ENCODE measurements around the gene SIGMAR1.
A peak's percentile ranks its signal among the peaks of the same experiment; 100 is the strongest.

SIGMAR1 gene

GRCh38 chr9:34662526-34663302, 25.1 kb upstream of the SIGMAR1 start, which contains the start of gene CCL27:
TSS of gene CCL27 (minus strand) at chr9:34662657. CDS start at chr9:34662633, 24 bp downstream.
- TF ChIP-seq EZH2 (optimal IDR thresholded peaks at IDR 0.05; ENCODE audit: low read depth, low read length) (no peak), CTCF (IDR thresholded peaks at IDR 0.05; ENCODE audit: low read length) (no peak), EZH2phosphoT487 (IDR thresholded peaks at IDR 0.05; ENCODE audit: low read length) (no peak)
- Histone ChIP-seq H3K4me2 (ENCODE audit: low read depth, low read length) (no peak within 1 kb of the TSS), H3K36me3 (replicated peaks; ENCODE audit: insufficient read depth, low read length) (no peaks in the 10 kb centered on the region), H3K27ac (ENCODE audit: low read length) (no peak within 1 kb of the TSS), H4K20me1 (ENCODE audit: insufficient read depth, low read length) (no peaks in the 10 kb centered on the region), H3K9me3 (replicated peaks; ENCODE audit: insufficient read depth, low read length) (no peaks in the 10 kb centered on the region), H3K4me3 (ENCODE audit: low read length) (no peak within 1 kb of the TSS), H3F3A (ENCODE audit: insufficient read depth, low read length) (peaks cover 17% of the 10 kb centered on the region), H2AFZ (ENCODE audit: low read length) (no peak within 1 kb of the TSS), H3K9me2 (replicated peaks; ENCODE audit: insufficient read depth, low read length) (no peaks in the 10 kb centered on the region), H3K4me1 (ENCODE audit: low read length) (peaks cover 9% of the 10 kb centered on the region; the same call in 1 of the 2 replicates), H3K9ac (ENCODE audit: low read length) (no peak within 1 kb of the TSS), H3K79me2 (ENCODE audit: low read length) (no peaks in the 10 kb centered on the region), H3K27me3 (replicated peaks; ENCODE audit: insufficient read depth, low read length) (no peaks in the 10 kb centered on the region)
- DNase-seq, result no peak

- H3K4me2 ChIP-seq (ENCODE audit: low read depth, low read length), result no peak overlapping the region
- H3K27ac ChIP-seq (ENCODE audit: low read length), result no peak overlapping the region
- H3K9ac ChIP-seq (ENCODE audit: low read length), result no peak overlapping the region
- H4K20me1 ChIP-seq (ENCODE audit: insufficient read depth, low read length), result no peaks in the 10 kb centered on the region
- H3K9me2 ChIP-seq (replicated peaks; ENCODE audit: insufficient read depth, low read length), result no peaks in the 10 kb centered on the region
- no peak for TF ChIP-seq EZH2phosphoT487 (IDR thresholded peaks at IDR 0.05; ENCODE audit: low read length)
- TF ChIP-seq CTCF (IDR thresholded peaks at IDR 0.05; ENCODE audit: low read length), result no peak
- TF ChIP-seq EZH2 (optimal IDR thresholded peaks at IDR 0.05; ENCODE audit: low read depth, low read length), result no peak
- H3K79me2 ChIP-seq (ENCODE audit: low read length), result no peaks in the 10 kb centered on the region
- peaks cover 4% of the 10 kb centered on the region for H3F3A ChIP-seq (ENCODE audit: insufficient read depth, low read length)
- H3K4me3 ChIP-seq (ENCODE audit: low read length), result no peak overlapping the region
- no peaks in the 10 kb centered on the region for H3K27me3 ChIP-seq (replicated peaks; ENCODE audit: insufficient read depth, low read length)
- H2AFZ ChIP-seq (ENCODE audit: low read length), result no peak overlapping the region
- peaks cover 4% of the 10 kb centered on the region; the same call in 1 of the 2 replicates for H3K4me1 ChIP-seq (ENCODE audit: low read length)
- no peaks in the 10 kb centered on the region for H3K36me3 ChIP-seq (replicated peaks; ENCODE audit: insufficient read depth, low read length)
- H3K9me3 ChIP-seq (replicated peaks; ENCODE audit: insufficient read depth, low read length), result no peaks in the 10 kb centered on the region
- DNase-seq, result peak; percentile 7
These were observed 22.1 kb upstream of the SIGMAR1 start for GRCh38 chr9:34659592-34660253.

- Histone ChIP-seq H3K9ac (ENCODE audit: low read length) (no peak overlapping the region), H3F3A (ENCODE audit: insufficient read depth, low read length) (no peaks in the 10 kb centered on the region), H3K9me2 (replicated peaks; ENCODE audit: insufficient read depth, low read length) (no peaks in the 10 kb centered on the region), H4K20me1 (ENCODE audit: insufficient read depth, low read length) (no peaks in the 10 kb centered on the region), H3K79me2 (ENCODE audit: low read length) (no peaks in the 10 kb centered on the region), H3K4me2 (ENCODE audit: low read depth, low read length) (no peak overlapping the region), H3K36me3 (replicated peaks; ENCODE audit: insufficient read depth, low read length) (no peaks in the 10 kb centered on the region), H3K4me1 (ENCODE audit: low read length) (no peaks in the 10 kb centered on the region), H3K27me3 (replicated peaks; ENCODE audit: insufficient read depth, low read length) (no peaks in the 10 kb centered on the region), H3K9me3 (replicated peaks; ENCODE audit: insufficient read depth, low read length) (no peaks in the 10 kb centered on the region), H3K4me3 (ENCODE audit: low read length) (no peak overlapping the region), H3K27ac (ENCODE audit: low read length) (no peak overlapping the region), H2AFZ (ENCODE audit: low read length) (no peak overlapping the region)
- TF ChIP-seq CTCF (IDR thresholded peaks at IDR 0.05; ENCODE audit: low read length), result no peak
- no peak for TF ChIP-seq EZH2phosphoT487 (IDR thresholded peaks at IDR 0.05; ENCODE audit: low read length)
- TF ChIP-seq EZH2 (optimal IDR thresholded peaks at IDR 0.05; ENCODE audit: low read depth, low read length), result no peak
- no peak for DNase-seq
These were observed 20.9 kb upstream of the SIGMAR1 start for GRCh38 chr9:34658461-34658860.

All from MM.1S (cell line).